Body of pancreas (tissue), 4 donors: Measurements from ENCODE around the gene MAP3K13. TPM values are rescaled to one million over a fixed set of nuclear protein-coding genes. Genes with fewer than 3 reads are reported as not detected.

Experiments used
- ATAC-seq: fragments of 150-250 bp; one replicate; pipeline ENCODE4 v1.9.1; 2016
- DNase-seq, 4 donors: peaks; one replicate each; pipeline ENCODE4 v3.0.0-alpha.2; 2019
- H3K27ac ChIP-seq, 4 donors: fragments of 200-600 bp; sonication (generic); 1 replicate in 3 of 4; 2 replicates in 1 of 4; pipeline versions ENCODE4 v1.5.1 to v1.6.1; 2016 to 2019; ENCODE audit warnings: mild to moderate bottlenecking in 1 of 4, mixed read lengths in 1 of 4, moderate library complexity in 1 of 4
- H3K27me3 ChIP-seq, 2 donors: fragments of 200-600 bp; sonication (generic); one replicate each; pipeline ENCODE4 v1.6.0; 2016; ENCODE audit warnings: mild to moderate bottlenecking in 1 of 2
- H3K36me3 ChIP-seq, 2 donors: fragments of 200-600 bp; sonication (generic); replicated peaks in 1 of 2; 2 replicates each; pipeline ENCODE4 v1.5.1; 2016; ENCODE audit warnings: low read depth in 2 of 2; ENCODE audit not compliant: insufficient read depth in 1 of 2
- H3K4me1 ChIP-seq: fragments of 200-600 bp; sonication (generic); one replicate; pipeline ENCODE4 v1.6.0; 2016
- H3K4me3 ChIP-seq, 2 donors: fragments of 200-600 bp; sonication (generic); 1 replicate in 1 of 2; 2 replicates in 1 of 2; pipeline ENCODE4 v1.5.1; 2016 to 2019
- H3K9me3 ChIP-seq, 3 donors: fragments of 200-600 bp; sonication (generic); 1 replicate in 2 of 3; 2 replicates in 1 of 3; pipeline ENCODE4 v1.5.1; 2016
- POLR2A ChIP-seq, 3 donors: fragments of 450-650 bp; IDR thresholded peaks; one replicate each; pipeline ENCODE4 v1.6.1; 2016; ENCODE audit warnings: antibody characterized with exemption in 3 of 3, mild to moderate bottlenecking in 2 of 3
- WGBS, 2 donors: methylation state at CpG; one replicate each; pipeline ENCODE4 v1.1.5; 2017; 5-methylcytosine and 5-hydroxymethylcytosine counted together
- intact Hi-C: fragments of 100-400 bp; cut with DNase I; formaldehyde crosslinking; loops from one replicate; pipeline ENCODE4 v1.15.1; 2023
- total RNA-seq, 2 donors: library from RNA; depleted of rRNA; stranded (reverse); fragments of >200 nt; gene quantifications; one replicate each; pipeline ENCODE4 v1.1.0, GENCODE V29; 2016
- TF ChIP-seq, protein P1 (sequence below), 7 experiments: fragments of 450-650 bp in 4 of 7; fragments of 200-600 bp in 3 of 7; sonication (generic) in 3 of 7; IDR thresholded peaks; one replicate each; pipeline ENCODE4 v1.5.1; 2016 to 2019; ENCODE audit warnings: antibody characterized with exemption in 7 of 7

Gene MAP3K13
- total RNA-seq, 2 donors from 2014 or later, result 20.0 to 27.4 TPM

DNA sequence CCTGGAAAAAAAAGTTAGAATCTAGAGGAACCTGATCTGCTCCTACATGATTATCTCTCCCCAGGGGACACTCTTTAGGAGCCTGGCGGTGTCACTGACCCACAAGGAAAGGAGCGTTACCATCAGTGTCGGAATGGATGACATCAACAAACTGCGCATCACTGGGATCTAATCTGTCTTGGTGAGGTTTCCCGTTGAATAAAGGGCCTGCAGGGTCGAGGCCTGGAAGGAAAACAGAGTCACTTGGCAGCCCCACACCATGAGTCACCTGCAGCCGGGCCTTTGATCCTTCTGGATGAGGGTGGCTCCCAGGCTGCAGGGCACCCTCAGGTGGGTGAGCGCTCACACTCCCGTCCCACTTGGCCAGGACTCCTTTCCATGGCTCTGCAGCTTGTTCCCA is 164.4 kb downstream of the MAP3K13 start:
- WGBS, 2 donors, result 71 to 77% methylated on average over 6 to 9 of the region's 9 CpGs
- intact Hi-C loops, result no loop called here
- DNase-seq, result no peak
- ATAC-seq, result no peak
- no peak overlapping the region for H3K27ac ChIP-seq
- no peaks in the 10 kb centered on the region for H3K27me3 ChIP-seq
- TF ChIP-seq POLR2A (IDR thresholded peaks at IDR 0.05), result no peak
- TF ChIP-seq, protein P1, sequence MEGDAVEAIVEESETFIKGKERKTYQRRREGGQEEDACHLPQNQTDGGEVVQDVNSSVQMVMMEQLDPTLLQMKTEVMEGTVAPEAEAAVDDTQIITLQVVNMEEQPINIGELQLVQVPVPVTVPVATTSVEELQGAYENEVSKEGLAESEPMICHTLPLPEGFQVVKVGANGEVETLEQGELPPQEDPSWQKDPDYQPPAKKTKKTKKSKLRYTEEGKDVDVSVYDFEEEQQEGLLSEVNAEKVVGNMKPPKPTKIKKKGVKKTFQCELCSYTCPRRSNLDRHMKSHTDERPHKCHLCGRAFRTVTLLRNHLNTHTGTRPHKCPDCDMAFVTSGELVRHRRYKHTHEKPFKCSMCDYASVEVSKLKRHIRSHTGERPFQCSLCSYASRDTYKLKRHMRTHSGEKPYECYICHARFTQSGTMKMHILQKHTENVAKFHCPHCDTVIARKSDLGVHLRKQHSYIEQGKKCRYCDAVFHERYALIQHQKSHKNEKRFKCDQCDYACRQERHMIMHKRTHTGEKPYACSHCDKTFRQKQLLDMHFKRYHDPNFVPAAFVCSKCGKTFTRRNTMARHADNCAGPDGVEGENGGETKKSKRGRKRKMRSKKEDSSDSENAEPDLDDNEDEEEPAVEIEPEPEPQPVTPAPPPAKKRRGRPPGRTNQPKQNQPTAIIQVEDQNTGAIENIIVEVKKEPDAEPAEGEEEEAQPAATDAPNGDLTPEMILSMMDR (IDR thresholded peaks at IDR 0.05), result no peak
- no peaks in the 10 kb centered on the region for H3K9me3 ChIP-seq
- no peaks in the 10 kb centered on the region for H3K36me3 ChIP-seq
- no peak overlapping the region for H3K4me3 ChIP-seq
- H3K4me1 ChIP-seq, result no peaks in the 10 kb centered on the region

DNA sequence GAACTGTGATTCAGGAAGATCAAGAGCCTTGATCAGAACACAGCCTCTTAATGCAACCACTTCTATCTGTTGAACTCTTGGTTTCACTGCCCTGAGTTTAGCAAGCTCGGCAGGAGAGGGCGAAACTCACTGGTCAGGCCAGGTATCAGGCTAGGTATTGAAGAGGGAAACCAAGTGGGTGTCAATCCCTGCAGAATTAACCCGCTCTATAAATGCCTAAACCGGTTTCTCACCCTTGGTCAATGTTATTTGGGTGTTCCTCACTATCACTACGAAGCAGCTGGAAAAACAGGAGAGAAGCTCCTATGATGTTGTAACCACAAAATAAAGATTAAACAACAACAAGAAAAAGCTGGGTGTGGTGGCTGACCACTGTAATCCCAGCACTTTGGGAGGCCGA is 165.6 kb downstream of the MAP3K13 start:
- Histone ChIP-seq H3K4me3 (no peak overlapping the region), H3K4me1 (no peaks in the 10 kb centered on the region), H3K36me3 (no peaks in the 10 kb centered on the region), H3K9me3 (no peaks in the 10 kb centered on the region), H3K27ac (no peak overlapping the region), H3K27me3 (no peaks in the 10 kb centered on the region)
- ATAC-seq (no peak), DNase-seq (no peak)
- intact Hi-C loops, result no loop called here
- 80 to 84% methylated on average over 6 of the region's 6 CpGs for WGBS, 2 donors
- TF ChIP-seq POLR2A (IDR thresholded peaks at IDR 0.05), result no peak
- TF ChIP-seq, protein P1 (IDR thresholded peaks at IDR 0.05), result no peak

DNA sequence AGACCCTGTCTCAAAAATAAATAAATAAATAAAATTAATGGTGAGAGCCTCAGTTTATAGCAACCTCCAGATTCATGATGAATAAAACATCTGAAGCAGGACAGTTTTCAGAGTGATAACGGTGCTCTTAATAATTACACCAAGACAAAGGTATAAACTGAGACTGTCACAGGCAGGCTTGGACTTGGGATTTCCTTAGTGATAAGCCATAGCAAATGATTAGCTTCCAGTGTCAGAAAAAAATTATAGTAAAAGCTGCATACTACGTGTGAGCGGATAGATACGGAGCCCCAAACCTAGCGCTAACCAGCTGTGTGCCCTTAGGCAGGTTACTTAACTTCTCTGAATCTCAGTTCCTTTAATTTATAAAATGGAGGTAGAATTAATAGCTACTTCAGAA is 167.9 kb downstream of the MAP3K13 start:
- 50 to 55% methylated on average over 5 of the region's 5 CpGs for WGBS, 2 donors
- no peak overlapping the region for H3K27ac ChIP-seq
- no peak for ATAC-seq
- H3K4me3 ChIP-seq, result no peak overlapping the region
- no peaks in the 10 kb centered on the region for H3K27me3 ChIP-seq
- H3K36me3 ChIP-seq, result no peaks in the 10 kb centered on the region
- H3K4me1 ChIP-seq, result no peaks in the 10 kb centered on the region
- intact Hi-C loops, result no loop called here
- no peak for DNase-seq
- H3K9me3 ChIP-seq, result no peaks in the 10 kb centered on the region
- TF ChIP-seq, protein P1 (IDR thresholded peaks at IDR 0.05), result no peak

DNA sequence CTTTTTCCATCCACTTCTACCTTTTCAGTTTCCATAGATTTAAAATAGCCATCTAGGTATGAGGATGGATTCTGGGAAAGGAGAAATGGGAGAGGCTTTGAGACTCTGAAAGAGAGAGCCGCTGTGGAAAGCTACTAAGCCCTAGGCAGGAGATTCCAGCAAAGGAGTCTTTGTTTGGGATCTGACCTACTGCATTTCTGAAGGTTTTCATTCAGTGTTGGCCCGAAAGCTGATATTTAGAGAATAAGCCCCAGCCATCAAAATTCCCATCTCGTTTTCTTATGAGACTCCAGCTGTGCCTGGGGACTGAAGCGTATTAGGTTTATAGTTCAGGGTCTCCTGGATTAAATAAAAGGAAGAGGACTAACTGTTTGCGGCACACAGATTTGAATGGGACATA is 170.0 kb downstream of the MAP3K13 start:
- no peaks in the 10 kb centered on the region for H3K36me3 ChIP-seq
- TF ChIP-seq, protein P1 (IDR thresholded peaks at IDR 0.05), result no peak
- no peak for TF ChIP-seq POLR2A (IDR thresholded peaks at IDR 0.05)
- no peak for DNase-seq
- intact Hi-C loops, result no loop called here
- ATAC-seq, result no peak
- peaks cover 10% of the 10 kb centered on the region for H3K4me1 ChIP-seq
- H3K27me3 ChIP-seq, result no peaks in the 10 kb centered on the region
- 64 to 67% methylated on average over 5 of the region's 5 CpGs for WGBS, 2 donors
- no peak overlapping the region for H3K27ac ChIP-seq
- H3K9me3 ChIP-seq, result no peaks in the 10 kb centered on the region
- no peak overlapping the region for H3K4me3 ChIP-seq

DNA sequence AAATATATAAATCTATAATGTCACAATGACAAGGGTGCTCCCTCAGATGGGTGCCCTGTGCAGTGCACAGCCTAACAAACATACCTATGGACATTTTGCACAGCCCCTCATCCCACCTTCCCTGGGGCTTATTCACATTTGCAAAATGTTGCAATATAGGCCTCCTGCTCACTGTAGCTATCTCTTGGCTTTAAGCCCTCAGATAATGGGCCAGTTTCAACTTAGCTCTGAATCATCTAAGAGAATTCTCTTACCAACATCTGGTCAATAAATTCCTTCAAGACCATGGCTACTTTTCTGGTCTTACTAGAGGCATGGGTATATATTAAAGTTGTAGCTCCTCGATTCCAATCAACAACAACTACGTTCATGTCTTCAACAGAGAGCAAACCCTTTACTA is 171.6 kb downstream of the MAP3K13 start:
- H3K27ac ChIP-seq, result peak overlapping the region in 1 of 4 donors; percentile 16
- H3K4me3 ChIP-seq, result no peak overlapping the region
- peaks cover 10% of the 10 kb centered on the region for H3K4me1 ChIP-seq
- TF ChIP-seq POLR2A (IDR thresholded peaks at IDR 0.05), result no peak
- TF ChIP-seq, protein P1 (IDR thresholded peaks at IDR 0.05), result no peak
- H3K27me3 ChIP-seq, result no peaks in the 10 kb centered on the region
- no peak for DNase-seq
- 74 to 76% methylated on average over 2 of the region's 2 CpGs for WGBS, 2 donors
- H3K36me3 ChIP-seq, result no peaks in the 10 kb centered on the region
- intact Hi-C loops, result no loop called here
- H3K9me3 ChIP-seq, result no peaks in the 10 kb centered on the region
- no peak for ATAC-seq
